Measurements from ENCODE around the gene IMMT.

Gene IMMT

DNA sequence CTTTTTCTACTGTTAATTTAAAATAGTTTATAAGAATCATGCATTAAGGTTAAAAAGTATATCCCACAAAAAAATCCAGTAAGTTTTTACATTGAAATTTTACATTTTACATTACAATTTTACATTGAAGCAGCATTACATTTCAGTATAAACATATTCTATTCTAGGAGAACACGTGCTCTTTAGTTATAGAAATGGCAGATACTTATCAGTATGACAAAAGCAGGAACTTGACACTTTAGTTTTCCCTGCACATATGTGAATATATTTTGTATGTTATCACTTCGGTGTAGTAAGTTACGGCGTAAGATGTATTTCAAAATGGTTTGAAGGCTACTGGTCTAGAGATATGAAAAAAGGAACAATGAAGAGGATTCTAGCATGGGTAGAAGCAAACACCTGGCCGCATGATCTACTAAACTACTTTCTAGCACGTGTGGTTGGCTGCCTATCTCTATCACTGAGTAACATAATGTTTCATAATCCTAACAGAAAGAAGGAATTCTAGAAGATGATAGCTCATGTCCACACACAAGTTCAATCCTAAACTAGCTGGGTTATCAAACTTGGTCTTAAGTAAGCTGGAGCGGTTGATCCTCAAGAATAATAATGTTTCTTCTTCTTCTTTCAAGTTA, 5.4 kb downstream of the IMMT start:
- no peak overlapping the region for H3K4me3 ChIP-seq (ENCODE audit: control insufficient read depth, low read depth, low read length)
- TF ChIP-seq, protein P1, sequence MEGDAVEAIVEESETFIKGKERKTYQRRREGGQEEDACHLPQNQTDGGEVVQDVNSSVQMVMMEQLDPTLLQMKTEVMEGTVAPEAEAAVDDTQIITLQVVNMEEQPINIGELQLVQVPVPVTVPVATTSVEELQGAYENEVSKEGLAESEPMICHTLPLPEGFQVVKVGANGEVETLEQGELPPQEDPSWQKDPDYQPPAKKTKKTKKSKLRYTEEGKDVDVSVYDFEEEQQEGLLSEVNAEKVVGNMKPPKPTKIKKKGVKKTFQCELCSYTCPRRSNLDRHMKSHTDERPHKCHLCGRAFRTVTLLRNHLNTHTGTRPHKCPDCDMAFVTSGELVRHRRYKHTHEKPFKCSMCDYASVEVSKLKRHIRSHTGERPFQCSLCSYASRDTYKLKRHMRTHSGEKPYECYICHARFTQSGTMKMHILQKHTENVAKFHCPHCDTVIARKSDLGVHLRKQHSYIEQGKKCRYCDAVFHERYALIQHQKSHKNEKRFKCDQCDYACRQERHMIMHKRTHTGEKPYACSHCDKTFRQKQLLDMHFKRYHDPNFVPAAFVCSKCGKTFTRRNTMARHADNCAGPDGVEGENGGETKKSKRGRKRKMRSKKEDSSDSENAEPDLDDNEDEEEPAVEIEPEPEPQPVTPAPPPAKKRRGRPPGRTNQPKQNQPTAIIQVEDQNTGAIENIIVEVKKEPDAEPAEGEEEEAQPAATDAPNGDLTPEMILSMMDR (IDR thresholded peaks at IDR 0.05; ENCODE audit: control insufficient read depth, insufficient read depth, low read depth, low read length, missing control alignments): no peak
- no peak for DNase-seq (ENCODE audit: low read depth)

DNA sequence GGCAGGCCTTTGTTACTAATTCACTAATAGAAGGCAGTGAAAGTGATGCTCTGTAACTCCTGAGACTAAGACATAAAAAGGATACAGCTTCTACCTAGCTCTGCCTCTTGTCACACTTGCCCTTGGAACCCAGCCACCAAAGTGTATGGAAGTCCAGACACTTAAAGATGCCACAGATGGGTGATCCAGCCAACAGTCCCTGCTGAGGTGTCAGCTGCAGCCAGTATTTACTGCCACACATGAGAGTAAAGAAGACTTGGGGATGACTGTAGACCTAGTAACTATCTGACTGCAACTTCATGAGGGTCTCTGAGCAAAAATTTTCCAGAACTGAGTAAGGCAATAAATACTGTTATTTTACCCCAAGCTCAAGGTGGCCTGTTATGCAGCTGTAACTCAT, 8.8 kb downstream of the IMMT start:
- TF ChIP-seq, protein P1 (IDR thresholded peaks at IDR 0.05; ENCODE audit: control insufficient read depth, insufficient read depth, low read depth, low read length, missing control alignments): no peak
- no peak for DNase-seq (ENCODE audit: low read depth)
- H3K4me3 ChIP-seq (ENCODE audit: control insufficient read depth, low read depth, low read length): no peak overlapping the region

DNA sequence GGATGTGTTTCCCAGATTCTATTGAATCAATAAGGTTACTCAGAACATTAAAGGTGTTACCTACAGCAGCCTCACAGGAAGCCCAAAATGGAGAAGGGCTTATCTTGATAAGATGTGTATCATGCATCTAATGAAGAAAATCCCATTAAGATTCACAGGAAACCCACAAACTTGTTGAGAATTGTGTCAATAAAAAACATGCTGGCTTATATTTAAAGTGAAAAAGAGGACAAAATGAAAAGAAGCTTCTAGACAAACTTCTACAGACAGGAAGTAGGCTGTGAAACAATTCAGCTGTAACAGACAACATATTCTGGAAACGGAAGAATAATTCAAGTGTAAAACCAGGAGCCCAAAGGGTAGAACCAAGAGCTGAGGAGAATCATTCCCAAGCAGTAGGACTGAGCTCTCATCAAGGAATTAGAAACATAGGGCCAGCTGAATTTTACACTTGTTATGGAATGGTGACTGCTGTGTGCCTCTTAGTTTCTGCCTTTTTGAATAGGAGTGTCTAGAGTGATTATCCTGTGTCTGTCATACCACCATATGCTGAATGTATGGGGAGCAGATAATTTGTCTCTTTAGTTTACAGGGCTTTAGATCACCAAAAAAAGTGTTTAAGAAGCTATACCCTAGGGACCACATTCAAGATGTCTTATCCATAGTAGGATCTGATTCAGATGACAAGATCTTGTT, 9.6 kb downstream of the IMMT start:
- TF ChIP-seq, protein P1 (IDR thresholded peaks at IDR 0.05; ENCODE audit: control insufficient read depth, insufficient read depth, low read depth, low read length, missing control alignments): no peak
- H3K4me3 ChIP-seq (ENCODE audit: control insufficient read depth, low read depth, low read length): no peak overlapping the region
- no peak for DNase-seq (ENCODE audit: low read depth)

DNA sequence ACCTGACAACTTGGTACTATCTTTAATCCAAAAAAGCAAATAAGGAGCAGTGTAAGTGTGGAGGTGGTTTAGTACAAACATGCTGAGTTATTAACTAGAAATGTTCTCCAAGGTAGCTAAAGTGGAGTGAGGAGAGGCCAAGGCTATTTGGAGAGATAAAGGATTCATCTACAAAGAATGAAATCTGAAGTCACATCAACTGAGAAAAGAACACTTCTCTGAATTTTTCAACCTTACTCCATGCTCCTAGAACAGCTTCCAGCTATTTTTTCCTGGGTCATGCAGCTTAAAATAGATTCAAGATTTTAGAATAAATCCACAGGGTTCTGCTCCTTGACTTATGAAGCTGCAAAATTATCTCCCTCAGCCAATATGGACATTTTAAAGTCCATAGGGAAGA, 18.7 kb downstream of the IMMT start:
- no peak for DNase-seq (ENCODE audit: low read depth)
- TF ChIP-seq, protein P1 (IDR thresholded peaks at IDR 0.05; ENCODE audit: control insufficient read depth, insufficient read depth, low read depth, low read length, missing control alignments): no peak
- H3K4me3 ChIP-seq (ENCODE audit: control insufficient read depth, low read depth, low read length): no peak overlapping the region

DNA sequence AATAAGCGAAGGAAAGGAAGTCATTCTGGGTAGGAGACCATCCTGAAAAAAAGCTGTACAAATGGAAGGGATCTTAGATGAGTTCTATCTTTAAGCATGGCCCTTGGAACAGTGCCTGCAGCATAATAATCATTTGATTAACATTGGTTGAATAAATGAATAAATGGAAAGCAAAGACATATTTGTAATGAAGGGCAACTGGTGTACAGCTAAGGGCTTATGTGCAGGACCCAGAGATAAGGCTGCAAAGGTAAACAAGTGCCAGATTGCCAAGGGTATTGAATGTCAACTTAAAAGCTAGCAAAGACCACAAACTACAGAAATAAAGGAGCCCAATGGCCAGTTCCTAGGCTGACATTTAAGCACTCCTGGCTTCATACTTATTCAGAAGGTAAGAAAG, 19.4 kb downstream of the IMMT start:
- no peak overlapping the region for H3K4me3 ChIP-seq (ENCODE audit: control insufficient read depth, low read depth, low read length)

DNA sequence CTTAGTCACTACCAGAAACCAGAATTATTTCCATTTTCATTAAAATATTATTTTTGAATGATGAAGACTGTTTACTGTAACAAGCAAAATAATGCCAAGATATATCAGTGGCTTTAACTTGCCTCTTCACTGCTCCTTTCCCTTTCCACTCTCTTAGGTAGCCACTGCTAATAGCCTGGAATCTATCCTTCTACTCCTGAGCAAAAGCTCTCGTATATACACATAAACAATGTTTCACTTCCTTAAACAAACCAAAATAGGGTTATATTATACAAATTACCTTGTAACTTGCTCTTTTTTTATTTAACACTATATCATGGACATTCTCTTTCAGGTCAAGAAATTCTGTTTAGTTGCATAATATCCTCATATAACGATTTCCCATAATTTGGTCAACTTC, 20.8 kb downstream of the IMMT start:
- TF ChIP-seq, protein P1 (IDR thresholded peaks at IDR 0.05; ENCODE audit: control insufficient read depth, insufficient read depth, low read depth, low read length, missing control alignments): no peak
- no peak overlapping the region for H3K4me3 ChIP-seq (ENCODE audit: control insufficient read depth, low read depth, low read length)
- no peak for DNase-seq (ENCODE audit: low read depth)

More for the DNA sequence above, 19.4 kb downstream of the IMMT start:
- DNase-seq (ENCODE audit: low read depth): no peak
- TF ChIP-seq, protein P1 (IDR thresholded peaks at IDR 0.05; ENCODE audit: control insufficient read depth, insufficient read depth, low read depth, low read length, missing control alignments): no peak

Data from AG09309 (cell line).